SIG-M5 treated with dmso at 0.1 percent for 504 hours (cell line): ENCODE measurements around the gene ATP4B.

Source experiments
- DNase-seq: peaks from one replicate; lab custom pipeline; 2025; ENCODE audit not compliant: unreplicated experiment; lab: John Stamatoyannopoulos, UW

ATP4B gene

GRCh38 chr13:113642563-113642962, 15.4 kb downstream of the ATP4B start:
- DNase-seq: no peak

GRCh38 chr13:113641426-113641825, 16.6 kb downstream of the ATP4B start:
- no peak for DNase-seq

GRCh38 chr13:113639616-113640262, 18.3 kb downstream of the ATP4B start:
- no peak for DNase-seq

GRCh38 chr13:113638806-113639205, 19.2 kb downstream of the ATP4B start:
- no peak for DNase-seq

GRCh38 chr13:113638173-113638746, 19.7 kb downstream of the ATP4B start:
- no peak for DNase-seq

- no peak for DNase-seq
These were observed 20.5 kb downstream of the ATP4B start for GRCh38 chr13:113637262-113638160.

GRCh38 chr13:113636266-113636963, 21.6 kb downstream of the ATP4B start:
- DNase-seq: no peak

- no peak for DNase-seq
These were observed 22.3 kb downstream of the ATP4B start for GRCh38 chr13:113635709-113636108.

- DNase-seq: no peak
These were observed 23.0 kb downstream of the ATP4B start for GRCh38 chr13:113635048-113635420.

GRCh38 chr13:113634279-113635047, 23.5 kb downstream of the ATP4B start:
- DNase-seq: no peak

GRCh38 chr13:113633485-113633873, 24.5 kb downstream of the ATP4B start:
- DNase-seq: no peak

- DNase-seq: no peak
These were observed 25.1 kb downstream of the ATP4B start for GRCh38 chr13:113632706-113633484.

- DNase-seq: no peak
These were observed 26.5 kb downstream of the ATP4B start for GRCh38 chr13:113631341-113632095.

- DNase-seq: no peak
These were observed 27.2 kb downstream of the ATP4B start for GRCh38 chr13:113630804-113631203.

- DNase-seq: no peak
These were observed 27.7 kb downstream of the ATP4B start for GRCh38 chr13:113630296-113630695.

- DNase-seq: no peak
These were observed 28.1 kb downstream of the ATP4B start for GRCh38 chr13:113629866-113630265.

GRCh38 chr13:113628291-113629270, 29.4 kb downstream of the ATP4B start:
- no peak for DNase-seq

GRCh38 chr13:113627136-113627535, 30.9 kb downstream of the ATP4B start:
- DNase-seq: no peak
